HG02938 (cell line): Measurements from ENCODE around the gene RSPO4.

Experiments
- ATAC-seq: cut with Tn5 transposase; IDR thresholded peaks from one replicate; pipeline ENCODE4 v1.9.1; 2021; ENCODE audit warnings: mild to moderate bottlenecking, moderate library complexity; ENCODE audit not compliant: unreplicated experiment

RSPO4 gene

DNA sequence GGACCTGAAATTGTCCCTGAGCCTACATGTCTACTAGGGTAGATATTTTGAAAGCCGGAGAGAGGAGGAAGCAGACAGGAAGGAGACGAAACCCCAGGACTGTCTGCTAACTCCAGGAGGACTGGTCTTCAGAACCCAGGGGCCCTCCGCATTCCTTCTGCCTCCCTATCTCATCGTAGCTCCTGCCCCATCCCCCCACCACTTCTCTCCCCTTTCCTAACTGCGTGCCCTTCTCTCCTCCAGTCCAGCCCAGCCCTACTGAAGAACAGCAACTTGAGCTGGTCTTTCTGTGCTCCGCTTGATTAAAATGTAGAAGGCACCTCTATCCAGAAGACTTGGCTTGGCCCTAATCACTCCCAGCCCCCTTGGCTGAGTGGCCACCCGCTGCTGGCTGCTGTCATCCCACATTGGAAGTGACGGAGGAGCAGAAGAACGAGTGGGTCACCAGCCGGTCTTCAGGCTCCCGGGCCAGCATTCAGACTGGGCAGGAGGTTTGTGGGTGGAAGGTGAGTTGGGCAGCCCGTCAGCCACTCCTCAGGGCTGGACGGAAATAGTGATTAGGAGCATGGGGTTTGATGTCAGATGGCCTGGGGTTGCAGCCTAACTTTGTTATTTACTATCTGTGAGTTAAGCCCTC is 57.2 kb downstream of the RSPO4 start:
- ATAC-seq: no peak

- ATAC-seq: no peak
Observed at GRCh38 chr20:944148-944547, 58.0 kb downstream of the RSPO4 start.

- ATAC-seq: no peak
Observed at GRCh38 chr20:942611-943010, 59.5 kb downstream of the RSPO4 start.

- ATAC-seq: no peak
Observed at GRCh38 chr20:940926-941325, 61.2 kb downstream of the RSPO4 start.

GRCh38 chr20:939606-940005 is 62.5 kb downstream of the RSPO4 start:
- no peak for ATAC-seq

GRCh38 chr20:934186-934840 is 67.8 kb downstream of the RSPO4 start:
- no peak for ATAC-seq

- no peak for ATAC-seq
Observed at GRCh38 chr20:933029-933428, 69.1 kb downstream of the RSPO4 start.

- no peak for ATAC-seq
Observed at GRCh38 chr20:931401-931800, 70.7 kb downstream of the RSPO4 start.

DNA sequence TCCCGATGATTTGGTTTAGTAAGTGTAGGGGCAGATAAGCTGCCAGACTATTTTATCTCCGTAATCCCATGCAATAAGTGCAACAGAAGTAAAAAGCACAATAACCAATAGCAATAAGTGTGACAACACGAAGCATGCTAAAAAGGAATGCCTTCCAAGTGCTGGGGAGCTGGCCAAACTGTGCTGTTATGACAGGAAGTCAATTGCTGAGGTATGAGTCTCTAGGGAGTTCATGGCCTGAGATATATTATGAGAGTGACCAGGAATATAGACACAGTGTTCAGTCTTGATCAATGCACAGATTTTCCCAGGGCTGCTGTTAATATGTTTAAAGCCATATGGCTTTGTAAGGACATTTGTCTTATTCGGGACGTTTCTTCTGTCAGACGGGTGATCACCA is 75.4 kb downstream of the RSPO4 start:
- ATAC-seq: no peak

DNA sequence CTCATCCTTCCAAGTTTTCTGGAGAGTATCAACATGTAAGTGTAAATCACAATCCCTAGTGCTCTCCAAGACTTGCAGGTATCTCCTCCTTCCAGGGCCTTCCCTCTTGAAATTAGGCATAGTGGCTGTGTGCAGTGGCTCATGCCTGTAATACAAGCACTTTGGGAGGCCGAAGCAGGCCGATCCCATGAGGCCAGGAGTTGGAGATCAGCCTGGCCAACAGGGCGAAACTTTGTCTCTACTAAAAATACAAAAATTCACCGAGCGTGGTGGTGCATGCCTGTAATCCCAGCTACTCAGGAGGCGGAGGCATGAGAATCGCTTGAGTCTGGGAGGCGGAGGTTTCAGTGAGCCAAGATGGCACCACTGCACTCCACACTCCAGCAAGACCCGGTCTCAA is 76.6 kb downstream of the RSPO4 start:
- ATAC-seq: no peak

- ATAC-seq: no peak
Observed at GRCh38 chr20:924639-925038, 77.5 kb downstream of the RSPO4 start.

GRCh38 chr20:922781-923180 is 79.3 kb downstream of the RSPO4 start:
- no peak for ATAC-seq

DNA sequence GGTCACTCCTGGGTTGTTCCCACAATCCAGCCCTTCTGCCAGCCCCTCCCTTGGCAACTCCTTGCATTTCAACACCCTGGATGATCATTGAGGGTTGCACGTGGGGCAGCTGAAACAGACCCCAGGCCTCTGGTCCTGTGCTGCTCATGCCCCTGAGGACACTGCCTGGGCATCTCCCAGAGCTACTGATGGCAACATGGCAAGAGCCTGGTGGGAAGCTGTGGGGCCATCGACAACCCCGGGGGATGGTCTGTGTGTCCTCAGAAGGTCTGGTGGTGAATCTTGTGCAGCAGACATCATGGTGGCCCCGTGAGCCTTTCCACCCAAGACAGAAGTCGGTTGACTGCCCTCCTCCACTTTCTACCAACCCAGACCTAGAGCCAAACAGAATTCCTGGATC is 81.0 kb downstream of the RSPO4 start:
- no peak for ATAC-seq

- ATAC-seq: no peak
Observed at GRCh38 chr20:920311-920710, 81.8 kb downstream of the RSPO4 start.

- ATAC-seq: no peak
Observed at GRCh38 chr20:919491-919916, 82.6 kb downstream of the RSPO4 start.

DNA sequence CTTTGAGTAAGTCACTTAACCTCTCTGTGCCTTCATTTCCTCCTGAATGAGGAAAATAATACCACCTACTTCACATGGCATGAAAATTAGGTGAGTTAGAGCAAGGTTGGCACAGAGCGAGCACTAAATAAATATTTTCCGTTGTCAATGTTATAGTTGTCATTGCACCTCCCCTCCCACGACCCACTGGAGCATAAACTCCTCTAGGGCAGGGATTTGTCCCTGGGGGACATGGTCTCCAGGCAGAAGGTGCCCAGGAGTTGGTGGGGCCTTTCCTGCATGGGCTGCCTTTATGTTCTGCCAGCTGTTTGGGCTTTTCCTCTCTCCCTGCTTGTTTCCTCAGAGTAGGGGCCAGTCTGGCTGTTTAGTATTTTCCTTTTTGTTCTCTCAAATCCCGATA is 84.7 kb downstream of the RSPO4 start:
- no peak for ATAC-seq

DNA sequence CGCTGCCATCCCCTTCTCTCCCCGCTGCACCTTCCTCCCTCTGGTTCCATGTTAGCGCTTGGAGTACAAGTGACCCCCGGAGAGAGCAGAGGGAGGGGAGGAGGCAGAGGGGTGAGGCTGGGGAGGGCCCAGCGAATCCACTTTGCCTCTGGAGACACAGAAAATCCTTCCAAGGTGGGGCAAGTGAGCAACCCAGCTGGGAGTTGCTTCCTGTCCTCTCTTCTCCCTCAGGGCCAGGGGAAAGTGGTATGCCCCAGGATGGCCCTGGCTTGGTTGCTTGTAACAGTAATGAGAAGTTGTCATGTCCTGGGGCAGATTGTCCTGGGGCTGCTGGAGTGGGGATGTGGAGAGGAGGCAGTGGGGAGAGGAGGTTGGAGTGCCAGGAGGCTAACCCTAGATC is 85.3 kb downstream of the RSPO4 start:
- no peak for ATAC-seq

DNA sequence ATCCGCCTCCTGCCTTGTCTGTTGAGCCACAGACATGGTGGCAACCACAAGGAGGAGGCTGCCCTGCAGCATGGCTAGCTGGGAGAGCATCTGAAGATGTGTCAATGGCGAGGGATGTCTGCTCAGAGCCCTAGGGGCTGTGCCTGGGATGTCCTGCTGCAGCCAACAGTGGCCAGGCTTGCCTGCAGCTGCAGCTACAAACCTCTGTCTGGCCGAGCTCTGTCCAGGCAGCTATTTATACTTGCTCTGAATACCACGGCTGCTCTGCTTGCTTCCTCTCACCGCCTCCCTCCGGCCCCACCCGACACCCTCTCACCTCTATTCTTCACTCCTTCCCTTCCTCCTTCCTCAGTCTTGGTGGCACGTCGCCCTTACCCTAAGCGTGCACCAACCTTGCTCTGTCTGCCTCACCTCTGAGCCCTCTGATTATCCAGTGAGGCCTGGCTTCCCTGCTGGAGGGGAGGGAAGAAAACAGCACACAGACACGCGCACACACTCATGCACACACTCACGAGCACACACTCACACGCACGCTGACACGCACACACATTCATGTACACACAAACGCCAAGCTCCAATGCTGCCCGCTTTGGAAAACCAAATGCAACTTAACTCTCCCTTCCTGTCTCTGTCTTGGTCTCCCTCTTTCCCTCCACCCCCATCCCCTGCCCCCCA is 85.8 kb downstream of the RSPO4 start, which contains the start of gene ANGPT4:
ANGPT4 (minus strand) TSS at position 210 of the 675 bp plus-strand sequence; CDS start at position 90, 120 bp downstream.
- ATAC-seq: no peak

- ATAC-seq: no peak
Observed at GRCh38 chr20:914727-915498, 87.2 kb downstream of the RSPO4 start.

GRCh38 chr20:913306-913849 is 88.7 kb downstream of the RSPO4 start:
- no peak for ATAC-seq
